Ovary (tissue), 3 donors: Measurements from ENCODE around the gene KLHL3.

Source experiments
- POLR2A ChIP-seq: fragments of 450-650 bp; IDR thresholded peaks from one replicate; pipeline ENCODE4 v1.6.1; 2017; ENCODE audit warnings: antibody characterized with exemption, mild to moderate bottlenecking, moderate library complexity
- TF ChIP-seq, protein P1 (sequence below), 3 donors: fragments of 450-650 bp in 2 of 3; fragments of 200-600 bp in 1 of 3; IDR thresholded peaks; one replicate each; pipeline versions ENCODE4 v1.5.1 to v1.8.0; 2016 to 2022; ENCODE audit warnings: antibody characterized with exemption in 3 of 3, mild to moderate bottlenecking in 1 of 3
- donor health status: DM: no; HTN: no; CAD: no.

DNA sequence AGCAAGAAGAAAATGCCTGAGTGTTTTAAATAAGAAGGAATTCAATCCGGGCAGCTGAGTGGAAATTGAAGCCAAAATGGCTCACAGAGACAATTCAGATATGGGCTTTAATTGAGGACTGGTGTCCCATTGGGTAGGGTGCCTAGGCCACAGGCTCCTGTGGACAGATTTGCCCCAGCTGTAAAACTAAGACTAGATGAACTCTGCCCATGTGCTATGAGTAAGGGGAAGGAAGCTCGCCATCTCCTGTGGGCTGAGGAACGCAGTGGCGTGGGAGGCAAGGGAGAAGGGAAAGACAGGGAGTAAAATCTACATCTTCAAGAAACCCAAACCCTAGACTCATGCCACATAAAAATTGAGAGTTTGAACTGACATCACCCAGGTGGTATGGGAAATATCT, 66.1 kb downstream of the KLHL3 start:
- TF ChIP-seq, protein P1, sequence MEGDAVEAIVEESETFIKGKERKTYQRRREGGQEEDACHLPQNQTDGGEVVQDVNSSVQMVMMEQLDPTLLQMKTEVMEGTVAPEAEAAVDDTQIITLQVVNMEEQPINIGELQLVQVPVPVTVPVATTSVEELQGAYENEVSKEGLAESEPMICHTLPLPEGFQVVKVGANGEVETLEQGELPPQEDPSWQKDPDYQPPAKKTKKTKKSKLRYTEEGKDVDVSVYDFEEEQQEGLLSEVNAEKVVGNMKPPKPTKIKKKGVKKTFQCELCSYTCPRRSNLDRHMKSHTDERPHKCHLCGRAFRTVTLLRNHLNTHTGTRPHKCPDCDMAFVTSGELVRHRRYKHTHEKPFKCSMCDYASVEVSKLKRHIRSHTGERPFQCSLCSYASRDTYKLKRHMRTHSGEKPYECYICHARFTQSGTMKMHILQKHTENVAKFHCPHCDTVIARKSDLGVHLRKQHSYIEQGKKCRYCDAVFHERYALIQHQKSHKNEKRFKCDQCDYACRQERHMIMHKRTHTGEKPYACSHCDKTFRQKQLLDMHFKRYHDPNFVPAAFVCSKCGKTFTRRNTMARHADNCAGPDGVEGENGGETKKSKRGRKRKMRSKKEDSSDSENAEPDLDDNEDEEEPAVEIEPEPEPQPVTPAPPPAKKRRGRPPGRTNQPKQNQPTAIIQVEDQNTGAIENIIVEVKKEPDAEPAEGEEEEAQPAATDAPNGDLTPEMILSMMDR (IDR thresholded peaks at IDR 0.05): no peak
- no peak for TF ChIP-seq POLR2A
